Measurements from ENCODE around the gene PTPRK.

PTPRK gene

DNA sequence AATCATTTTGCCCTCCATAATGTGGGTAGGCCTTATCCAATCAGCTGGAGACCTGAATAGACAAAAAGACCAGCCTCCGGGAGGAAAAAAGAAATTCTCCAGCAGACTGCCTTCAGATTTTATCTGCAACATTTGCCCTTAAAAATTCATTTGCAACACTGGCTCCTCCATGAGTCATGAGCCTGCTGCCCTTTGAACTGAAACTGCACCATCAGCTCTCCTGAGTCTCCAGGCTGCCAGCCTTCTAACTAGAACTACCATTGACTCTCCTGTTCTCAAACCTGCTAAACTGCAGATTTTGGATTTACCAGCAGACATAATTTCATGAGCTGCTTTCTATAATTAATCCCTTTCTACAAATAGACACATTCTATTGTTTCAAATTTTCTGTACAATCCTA is 395.7 kb downstream of the PTPRK start:
- DNase-seq: no peak

DNA sequence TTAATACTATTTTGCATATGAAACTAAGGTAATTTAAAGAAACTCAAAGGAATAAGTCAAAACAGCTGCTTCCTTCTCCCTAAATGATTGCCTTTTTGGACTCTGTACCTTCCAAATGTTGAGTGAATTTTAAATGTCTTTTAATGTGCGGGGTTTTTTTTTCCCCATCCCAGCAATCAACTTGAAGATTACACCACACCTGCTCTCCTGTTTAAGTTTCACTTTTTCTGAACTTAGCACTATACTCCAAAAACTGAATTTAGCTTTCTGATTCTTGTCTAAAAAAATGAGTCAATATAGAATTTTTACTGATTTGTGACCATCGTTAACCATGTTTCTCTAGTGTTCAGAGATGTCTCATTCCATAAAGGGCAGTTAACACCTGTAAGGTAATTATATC is 398.8 kb downstream of the PTPRK start:
- DNase-seq: peak; percentile 79

DNA sequence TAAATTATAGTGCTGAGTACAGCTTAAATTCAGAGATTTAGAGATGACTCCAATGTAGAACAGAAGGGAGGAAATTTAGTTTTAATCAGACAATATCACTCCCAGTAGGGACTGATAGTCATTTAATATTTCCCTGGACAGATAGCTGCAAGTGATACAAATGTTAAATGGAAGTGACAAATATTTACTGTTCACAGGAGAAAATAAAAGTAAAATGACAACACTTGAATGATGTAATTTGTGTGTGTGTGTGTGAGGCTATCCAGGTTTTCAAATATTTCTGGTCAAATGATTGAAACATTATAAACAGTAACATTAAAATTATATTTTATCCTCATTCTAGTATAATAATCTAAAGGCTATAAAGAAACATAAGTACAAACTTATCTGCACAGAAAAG is 399.2 kb downstream of the PTPRK start:
- no peak for DNase-seq

DNA sequence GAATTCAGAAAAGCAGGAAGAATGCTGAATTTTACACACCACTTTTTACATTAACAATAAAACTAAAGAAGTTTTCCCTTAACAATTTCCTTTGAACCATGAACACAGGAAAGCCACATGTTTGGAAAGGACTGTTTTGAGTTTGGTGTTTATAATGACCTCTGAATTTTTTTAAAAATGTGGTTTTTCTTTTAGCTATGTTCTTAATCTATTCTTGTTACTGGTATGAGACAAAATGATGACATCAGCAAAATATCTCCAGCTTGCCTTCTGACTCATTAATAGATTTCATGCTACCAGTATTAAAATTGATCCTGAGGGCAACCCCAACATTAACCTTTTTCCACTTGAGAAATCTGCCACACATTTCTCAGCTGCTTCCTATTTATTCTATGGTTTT is 402.0 kb downstream of the PTPRK start:
- DNase-seq: no peak

DNA sequence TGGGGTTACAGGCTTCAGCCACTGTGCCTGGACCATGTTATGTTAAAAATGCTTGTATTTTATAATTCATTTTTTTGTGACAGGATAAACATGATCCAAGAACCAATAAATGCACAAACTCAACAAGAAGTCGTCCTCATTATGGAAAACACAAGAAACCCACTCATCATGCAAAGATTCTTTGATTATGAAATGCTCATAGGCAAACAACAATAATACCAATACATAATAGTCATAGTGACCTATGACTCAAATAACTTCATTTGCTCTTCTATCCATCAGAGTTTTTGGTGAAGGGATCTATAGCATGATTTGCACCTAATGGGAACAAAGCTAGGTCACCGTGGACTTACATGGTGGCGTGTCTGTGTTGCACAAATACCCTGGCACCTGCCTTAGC is 402.5 kb downstream of the PTPRK start:
- no peak for DNase-seq

DNA sequence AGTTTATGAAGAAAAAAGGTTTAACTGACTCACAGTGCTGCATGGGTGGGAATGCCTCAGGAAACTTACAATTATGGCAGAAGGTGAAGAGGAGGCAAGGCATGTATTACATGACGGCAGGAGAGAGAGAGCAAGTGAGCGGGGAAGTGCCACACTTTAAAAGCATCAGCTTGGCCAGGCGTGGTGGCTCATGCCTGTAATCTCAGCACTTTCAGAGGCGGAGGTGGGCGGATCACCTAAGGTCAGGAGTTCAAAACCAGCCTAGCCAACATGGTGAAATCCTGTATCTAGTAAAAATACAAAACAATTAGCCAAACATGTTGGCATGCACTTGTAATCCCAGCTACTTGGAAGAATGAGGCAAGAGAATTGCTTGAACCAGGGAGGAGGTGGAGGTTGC is 406.2 kb downstream of the PTPRK start:
- no peak for DNase-seq

DNA sequence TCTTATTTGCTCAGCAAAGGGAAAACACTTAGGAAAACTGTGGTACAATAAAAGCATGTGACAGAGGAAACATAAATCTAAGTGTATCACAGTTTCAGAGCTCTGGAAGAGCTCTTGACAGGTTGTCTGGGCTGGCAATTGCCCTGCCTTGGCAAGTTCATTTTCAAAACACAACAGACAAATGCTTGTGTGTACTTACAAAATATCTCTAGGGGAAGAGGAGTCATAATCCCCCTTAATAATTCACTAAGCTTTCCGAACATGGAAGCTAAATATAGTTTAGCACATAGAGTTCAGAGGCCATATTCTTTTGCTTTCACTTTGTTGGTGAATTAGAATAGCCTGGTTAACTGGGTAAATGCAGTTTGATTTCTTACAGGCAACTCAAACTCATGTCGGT is 407.9 kb downstream of the PTPRK start:
- DNase-seq: no peak

DNA sequence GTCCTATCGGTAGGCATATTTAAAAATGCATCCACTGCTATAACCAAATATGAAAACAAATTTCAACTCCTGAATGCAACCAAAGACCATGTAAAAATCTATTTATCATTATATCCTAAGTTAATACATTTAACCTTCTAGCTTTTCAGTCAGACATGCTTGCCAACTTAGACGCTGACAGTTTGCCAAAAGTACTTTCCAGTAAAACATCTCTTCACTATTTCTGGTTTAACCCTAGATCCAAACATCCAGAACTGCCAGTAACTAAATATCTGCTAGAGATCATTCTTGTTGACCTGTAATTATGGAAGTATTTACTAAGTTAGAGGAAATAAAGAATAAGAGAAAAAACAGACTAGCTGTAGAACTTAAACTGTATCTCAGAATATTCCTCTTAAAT is 409.3 kb downstream of the PTPRK start:
- DNase-seq: no peak

DNA sequence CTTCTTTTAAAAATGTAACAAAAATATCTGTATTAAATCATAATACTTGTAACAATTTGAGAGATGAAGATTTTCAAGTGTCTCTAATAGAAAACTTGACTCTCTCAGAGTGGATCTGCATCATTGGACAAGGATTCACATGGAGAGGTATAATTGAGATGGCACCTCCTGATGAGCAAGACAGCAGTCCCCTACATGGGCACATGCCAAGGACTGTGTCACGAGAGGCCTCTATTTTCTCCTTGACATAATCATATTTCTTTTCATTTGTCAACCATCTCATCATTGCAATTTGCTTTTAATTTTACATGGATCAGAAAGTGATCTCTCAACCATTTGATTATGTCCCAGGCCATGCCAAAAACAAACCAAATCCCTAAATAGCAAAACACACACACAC is 412.7 kb downstream of the PTPRK start:
- no peak for DNase-seq

DNA sequence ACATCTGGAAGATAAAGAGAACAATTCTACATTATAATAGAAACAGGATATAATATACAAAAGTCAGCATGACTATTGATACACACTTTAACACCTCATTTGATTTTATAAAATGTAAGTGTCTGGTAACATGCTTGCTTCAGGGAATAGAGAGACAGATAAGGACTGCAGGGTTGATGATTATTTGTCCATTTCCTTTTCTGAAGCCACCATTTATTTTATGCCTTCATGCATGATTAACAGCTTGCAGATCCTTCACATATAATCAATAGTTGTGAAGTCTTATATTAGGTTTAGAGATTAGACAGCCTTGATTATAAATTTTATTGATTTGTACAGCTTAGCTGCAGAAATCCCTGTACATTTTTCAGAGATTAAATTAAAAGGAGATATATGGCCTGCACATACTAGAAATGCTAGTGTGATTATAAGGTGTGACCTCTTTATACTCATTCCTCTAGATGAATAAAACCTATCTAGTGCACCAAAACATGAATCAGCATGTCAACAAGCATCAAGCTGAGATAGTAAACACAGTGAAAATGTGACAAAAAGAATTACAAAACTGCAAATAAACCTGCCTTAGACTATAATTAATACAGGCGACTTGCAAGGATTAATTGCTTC is 420.7 kb downstream of the PTPRK start:
- DNase-seq: no peak

DNA sequence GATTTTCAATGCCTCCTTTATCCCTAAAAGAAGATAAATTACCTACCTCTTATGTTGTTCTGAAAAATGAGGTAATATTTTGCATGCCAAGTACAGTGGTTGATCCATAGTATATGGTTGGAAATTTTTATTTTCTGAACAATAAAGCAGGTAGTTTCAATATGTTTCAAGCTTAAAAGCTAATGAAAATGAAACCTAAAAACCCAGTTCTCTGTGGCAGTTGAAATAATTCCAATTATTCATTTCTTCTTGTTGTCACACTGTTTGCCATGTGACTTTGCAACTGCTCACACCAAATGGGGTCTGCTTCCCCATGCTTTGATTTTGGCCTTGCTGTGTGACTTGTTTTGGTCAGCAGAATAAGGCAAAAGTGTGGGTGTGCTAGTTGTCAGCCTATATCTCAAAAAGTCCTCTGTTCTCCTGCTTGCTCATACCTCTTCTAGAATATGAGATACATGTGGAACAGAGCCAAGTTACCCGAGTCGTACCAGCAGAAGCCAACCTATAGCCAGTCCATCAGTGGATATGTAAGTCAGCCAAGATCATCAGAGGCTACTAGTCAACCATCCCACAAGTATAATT is 422.3 kb downstream of the PTPRK start:
- DNase-seq: no peak

DNA sequence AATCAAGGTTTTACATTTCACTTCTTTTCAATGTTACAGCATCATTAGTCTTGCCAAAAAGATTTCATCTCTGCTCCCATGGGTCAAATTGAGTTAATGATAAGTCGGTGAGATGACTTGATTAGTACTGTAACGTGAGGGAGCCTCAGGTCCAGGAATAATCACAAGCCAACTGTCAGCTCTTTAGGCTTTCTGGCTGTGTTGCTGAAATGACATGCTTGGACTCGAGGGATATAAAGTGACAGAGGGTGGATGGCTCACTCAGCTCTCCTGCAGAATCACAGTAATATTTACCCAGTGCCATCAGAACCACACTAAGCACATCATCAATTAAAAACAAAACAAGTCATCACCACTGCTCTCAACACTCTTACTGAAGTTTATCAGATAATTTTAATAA is 423.4 kb downstream of the PTPRK start:
- peak; percentile 76 for DNase-seq

DNA sequence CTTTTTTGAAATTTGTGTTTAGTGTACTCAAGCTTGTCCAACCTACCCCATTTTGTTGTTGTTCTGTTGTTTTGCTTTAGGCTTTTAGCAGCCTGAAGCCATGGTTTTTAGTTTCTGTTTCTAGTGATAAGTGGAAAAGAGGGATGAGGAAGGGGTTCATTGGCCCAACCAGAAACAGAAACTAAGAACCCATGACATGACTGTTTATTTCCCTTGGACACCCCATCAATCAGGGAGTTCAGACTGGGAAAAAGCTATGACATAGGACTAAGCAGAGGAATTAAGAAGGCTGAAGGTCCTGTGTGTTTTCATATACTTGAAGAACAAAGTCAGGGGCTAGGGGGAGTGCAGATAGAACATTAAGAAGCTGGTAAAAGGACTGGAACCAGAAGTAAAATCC is 425.0 kb downstream of the PTPRK start:
- no peak for DNase-seq

DNA sequence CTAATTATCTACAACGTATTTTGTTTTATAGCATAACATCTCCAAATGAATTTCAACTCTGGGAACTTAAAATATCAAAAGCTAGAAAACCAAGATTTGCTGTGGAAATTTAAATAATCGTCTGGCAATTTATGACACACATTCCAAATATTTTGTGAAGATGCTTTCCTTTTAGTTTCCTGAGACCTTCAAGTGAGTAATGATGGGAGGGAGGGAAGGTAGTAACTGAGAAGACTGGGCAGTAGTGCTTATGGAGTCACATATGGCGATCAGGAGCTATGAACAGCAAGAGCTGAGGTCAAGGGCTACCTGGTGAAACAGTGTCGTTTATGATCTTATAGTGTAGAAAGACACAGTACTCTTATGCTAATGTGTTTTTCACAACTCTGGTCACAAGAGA is 441.4 kb downstream of the PTPRK start:
- no peak for DNase-seq

DNA sequence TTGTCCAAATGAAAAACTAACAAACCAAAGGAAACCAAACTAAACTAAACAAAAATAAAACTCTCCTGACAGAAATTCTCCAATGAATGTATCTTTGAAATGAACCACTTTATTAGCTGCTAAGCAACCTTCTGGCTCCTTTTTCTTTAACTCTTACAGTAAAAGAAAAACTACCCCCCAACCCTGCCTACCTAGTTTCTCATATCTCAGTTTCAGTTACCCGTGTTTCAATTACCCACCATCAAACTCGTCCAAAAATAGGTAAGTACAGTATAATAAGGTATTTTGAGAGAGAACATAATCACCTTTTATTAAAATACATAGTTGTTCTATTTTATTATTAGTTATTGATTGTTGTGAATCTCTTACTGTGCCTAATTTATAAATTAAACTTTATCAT is 442.1 kb downstream of the PTPRK start:
- no peak for DNase-seq

DNA sequence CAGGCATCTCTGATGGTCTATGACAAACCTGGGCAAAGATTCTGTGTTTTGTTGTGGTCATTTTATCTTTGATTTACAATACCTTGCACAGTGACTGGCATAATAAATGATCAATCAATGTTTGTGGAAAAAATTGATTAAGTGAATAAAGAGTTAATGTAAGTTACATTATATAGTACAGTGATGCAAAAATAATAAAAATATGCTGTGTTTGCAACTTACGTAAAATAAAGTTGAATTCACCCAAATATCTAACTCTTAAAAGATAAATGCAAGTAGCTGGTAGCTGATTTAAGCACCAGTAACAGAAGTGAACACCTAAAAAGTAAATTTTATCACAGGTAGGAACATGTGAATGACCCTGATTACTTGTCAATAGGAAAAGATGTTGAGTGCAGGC is 443.6 kb downstream of the PTPRK start:
- DNase-seq: no peak

DNA sequence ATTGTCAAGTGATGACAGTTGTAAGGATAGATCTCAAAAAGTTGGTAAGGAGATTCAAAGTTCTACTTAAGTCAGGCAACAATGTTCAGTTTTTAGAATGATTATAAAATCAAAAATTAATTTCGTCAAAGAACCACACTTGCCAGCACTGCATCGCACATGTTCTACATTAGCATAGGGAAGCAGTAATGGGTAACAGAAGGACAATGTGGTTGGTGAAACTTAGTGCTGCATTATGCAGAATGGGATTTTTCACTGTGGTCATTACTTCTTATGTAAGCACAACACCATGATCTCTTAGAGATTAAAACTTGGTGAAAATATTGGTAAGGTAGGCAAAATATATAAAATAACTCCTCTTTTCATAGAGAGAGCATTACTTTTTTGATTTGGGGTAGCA is 445.8 kb downstream of the PTPRK start:
- no peak for DNase-seq

DNA sequence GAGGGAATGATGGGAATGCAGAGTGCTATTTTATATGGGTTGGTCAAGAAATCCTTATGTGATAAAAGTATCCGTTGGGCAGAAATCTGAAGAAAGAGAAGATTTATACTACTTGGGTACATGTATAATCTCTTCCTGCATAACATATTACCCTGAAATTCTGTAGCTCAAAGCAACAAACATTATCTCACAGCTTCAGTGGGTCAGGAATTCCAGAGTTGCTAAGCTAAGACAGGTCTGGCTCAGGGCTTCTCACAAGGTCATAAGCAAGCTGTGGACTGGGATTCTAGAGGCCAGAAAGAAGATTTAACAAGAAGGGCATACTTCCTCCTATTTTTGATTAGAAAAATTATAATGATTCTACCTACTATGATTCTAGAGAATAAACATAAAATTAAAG is 447.0 kb downstream of the PTPRK start:
- DNase-seq: no peak

DNA sequence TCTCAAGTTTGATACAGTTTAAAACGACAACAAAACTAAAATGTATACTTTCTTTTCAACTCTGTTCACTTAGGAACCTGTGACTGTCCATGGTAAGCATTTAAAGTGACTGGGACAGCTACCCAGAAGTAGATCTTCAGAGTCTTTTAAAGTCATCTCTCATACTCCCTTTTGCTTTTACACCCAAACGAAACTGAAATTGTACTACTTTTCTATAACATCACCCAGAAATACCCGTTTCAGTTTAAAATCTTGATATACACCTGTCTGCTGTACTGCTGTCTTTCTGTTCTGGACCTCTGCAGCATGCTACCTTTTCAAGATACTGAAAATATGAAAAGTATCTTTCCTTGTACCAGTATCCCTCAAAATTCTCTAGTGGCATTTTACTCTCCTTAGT is 449.2 kb downstream of the PTPRK start:
- DNase-seq: no peak

DNA sequence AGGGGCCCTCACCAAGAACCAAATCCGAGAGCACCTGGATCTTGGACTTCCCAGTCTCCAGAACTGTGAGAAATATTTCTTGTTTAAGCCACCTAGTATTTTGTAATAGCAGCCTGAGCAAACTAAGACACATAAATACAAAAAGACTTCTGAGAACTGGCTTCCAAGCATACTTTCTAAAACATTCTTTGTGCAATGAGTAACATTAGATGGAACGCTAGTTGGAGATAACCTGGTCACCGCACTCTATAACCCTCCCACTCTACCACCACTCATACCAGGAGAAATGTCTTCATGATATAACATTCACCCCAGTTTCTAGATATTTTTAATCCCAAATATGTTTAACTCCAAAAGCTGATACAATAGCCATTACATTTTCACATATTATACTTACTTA is 450.0 kb downstream of the PTPRK start:
- DNase-seq: no peak

DNA sequence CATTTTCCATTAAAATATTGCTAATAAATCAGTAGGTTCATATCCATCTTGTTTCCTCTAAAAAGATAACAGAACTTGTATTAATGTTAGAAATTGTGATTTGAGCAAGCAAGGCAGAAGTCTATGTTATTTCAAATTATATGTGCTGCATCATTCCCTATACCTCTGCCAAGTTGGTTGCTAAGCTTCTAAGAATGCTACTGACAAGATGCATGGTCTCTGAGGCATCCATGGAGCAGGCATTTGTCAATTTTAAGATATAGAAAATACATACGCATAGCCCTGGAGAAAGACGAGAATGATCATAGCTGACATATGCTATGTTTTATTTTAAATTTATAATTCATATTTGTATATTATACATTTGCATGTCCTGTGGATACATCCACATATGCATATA is 451.2 kb downstream of the PTPRK start:
- no peak for DNase-seq

DNA sequence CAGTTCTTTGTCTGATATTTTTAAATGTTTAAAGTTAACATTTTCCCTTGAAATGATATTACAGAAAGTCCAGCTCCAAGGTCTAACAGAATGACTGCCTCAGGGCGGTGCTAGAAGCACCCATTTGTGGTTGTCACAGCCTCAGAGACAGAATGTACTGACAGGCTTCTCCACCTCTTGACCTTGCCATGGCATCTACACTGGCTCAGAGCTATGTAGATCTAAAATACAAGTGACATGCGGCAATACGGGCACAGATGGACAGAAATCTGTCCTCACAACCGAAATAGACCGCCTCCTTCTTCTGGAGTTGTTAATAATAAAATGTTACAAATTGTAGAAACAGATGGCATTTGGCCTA is 452.3 kb downstream of the PTPRK start:
- peak; percentile 94 for DNase-seq

DNA sequence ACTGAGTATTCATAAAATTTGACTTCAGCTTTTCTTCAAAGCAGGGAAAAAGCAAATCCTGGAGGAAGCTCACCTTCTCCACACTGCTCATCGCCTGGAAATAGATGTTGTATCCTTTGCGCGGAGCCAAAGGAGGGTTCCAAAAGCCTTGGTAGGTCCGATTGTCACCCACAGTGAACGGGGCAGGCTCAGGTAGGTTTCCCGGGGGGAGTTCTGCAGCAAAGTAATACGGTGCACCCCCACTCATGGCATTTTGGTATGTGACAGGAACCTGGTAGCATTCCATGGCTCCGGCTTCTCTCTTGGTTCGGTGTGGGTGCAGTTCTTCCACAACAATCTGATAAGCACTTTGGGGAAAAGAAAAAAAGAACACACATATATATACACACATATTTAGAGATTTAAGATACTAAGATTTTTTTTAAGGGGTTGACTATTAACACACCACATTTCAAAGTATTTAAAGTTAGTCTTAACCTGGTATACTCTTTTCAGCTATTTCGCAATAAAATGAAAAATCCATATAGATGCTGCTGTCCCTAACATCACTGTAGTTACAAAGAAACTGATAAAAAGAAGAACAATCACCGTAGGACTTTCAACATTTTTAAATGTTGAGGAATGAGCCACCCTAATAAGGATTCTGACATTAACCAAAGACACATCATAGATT is 452.8 kb downstream of the PTPRK start:
- no peak for DNase-seq

DNA sequence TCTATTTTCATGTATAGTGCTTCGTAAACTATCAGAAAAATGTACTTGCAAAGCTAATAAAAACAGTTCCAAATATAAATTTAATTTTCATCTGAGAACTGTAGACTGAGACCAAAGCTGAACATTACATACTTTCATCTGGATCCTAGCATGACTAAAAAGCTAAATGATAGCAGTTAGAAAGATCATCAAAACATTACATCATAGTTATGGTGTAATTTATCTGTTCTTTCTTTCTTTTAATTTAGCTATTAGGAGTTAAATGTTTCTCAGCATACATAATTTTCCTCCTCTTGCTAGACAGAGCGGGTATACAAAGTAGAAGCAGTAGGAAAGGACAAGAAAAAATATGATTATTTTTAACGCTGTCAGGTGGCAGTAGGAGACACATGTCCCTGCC is 455.3 kb downstream of the PTPRK start:
- no peak for DNase-seq

DNA sequence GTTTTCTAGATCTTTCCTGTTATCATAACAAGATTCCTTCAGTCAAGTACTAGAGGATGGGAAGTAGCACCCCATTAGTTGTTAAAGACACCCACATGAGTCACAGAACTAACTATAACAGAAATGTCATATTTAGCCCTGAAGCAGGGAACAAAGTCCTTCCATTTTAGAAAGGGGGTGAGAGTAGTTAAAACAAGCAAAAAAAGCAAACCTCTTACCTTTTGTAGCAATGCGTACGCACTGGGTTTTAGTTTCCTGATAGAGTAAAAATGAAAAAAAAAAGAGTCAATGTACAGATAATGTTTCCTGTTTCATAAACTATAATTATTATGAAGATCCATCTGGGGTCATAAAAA is 455.9 kb downstream of the PTPRK start:
- no peak for DNase-seq
